ENCODE results near the gene BEND7. TPM values are rescaled to one million over a fixed set of nuclear protein-coding genes. Genes with fewer than 3 reads are reported as not detected.

The BEND7 gene
- total RNA-seq, 2 donors from 2014 or later, result 0.99 TPM; not detected in 1

DNA sequence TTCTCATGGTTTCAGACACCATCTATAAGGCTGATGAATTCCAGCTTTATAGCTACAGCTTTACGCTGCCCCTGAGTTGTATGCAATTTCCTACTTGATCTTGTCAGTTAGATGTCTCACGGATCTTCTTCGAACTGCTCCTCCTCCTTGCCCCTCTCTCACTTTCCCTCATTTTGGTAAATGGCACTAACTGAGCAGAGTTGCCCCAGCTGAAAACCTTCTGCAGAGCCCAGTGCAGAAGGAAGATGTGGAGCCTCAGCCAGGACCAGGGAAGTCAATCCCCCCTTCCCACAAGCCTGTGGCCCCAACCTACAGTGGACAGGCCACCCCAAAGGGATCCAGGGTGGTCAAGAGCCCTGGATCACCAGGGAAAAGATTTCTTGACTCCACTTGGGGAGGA is 131.8 kb downstream of the BEND7 start:
- Mint-ChIP-seq H3K27ac (no peak overlapping the region), H3K4me1 (ENCODE audit: low read depth) (no peaks in the 10 kb centered on the region), H3K4me3 (no peak overlapping the region), H3K27me3 (ENCODE audit: low read depth) (peaks cover 20% of the 10 kb centered on the region), H3K36me3 (ENCODE audit: insufficient read depth in 2 of 2) (no peaks in the 10 kb centered on the region), H3K9me3 (no peaks in the 10 kb centered on the region)
- ATAC-seq (replicated peaks in 1 of 2) (no peak), DNase-seq (no peak)

- no peak overlapping the region for H3K27ac Mint-ChIP-seq
- peaks cover 25% of the 10 kb centered on the region for H3K27me3 Mint-ChIP-seq (ENCODE audit: low read depth)
- DNase-seq (no peak), ATAC-seq (replicated peaks in 1 of 2) (no peak)
- H3K4me3 Mint-ChIP-seq, result no peak overlapping the region
- H3K36me3 Mint-ChIP-seq (ENCODE audit: insufficient read depth in 2 of 2), result no peaks in the 10 kb centered on the region
- no peaks in the 10 kb centered on the region for H3K9me3 Mint-ChIP-seq
- H3K4me1 Mint-ChIP-seq (ENCODE audit: low read depth), result no peaks in the 10 kb centered on the region
Measured at GRCh38 chr10:13396369-13396768, 132.4 kb downstream of the BEND7 start.

DNA sequence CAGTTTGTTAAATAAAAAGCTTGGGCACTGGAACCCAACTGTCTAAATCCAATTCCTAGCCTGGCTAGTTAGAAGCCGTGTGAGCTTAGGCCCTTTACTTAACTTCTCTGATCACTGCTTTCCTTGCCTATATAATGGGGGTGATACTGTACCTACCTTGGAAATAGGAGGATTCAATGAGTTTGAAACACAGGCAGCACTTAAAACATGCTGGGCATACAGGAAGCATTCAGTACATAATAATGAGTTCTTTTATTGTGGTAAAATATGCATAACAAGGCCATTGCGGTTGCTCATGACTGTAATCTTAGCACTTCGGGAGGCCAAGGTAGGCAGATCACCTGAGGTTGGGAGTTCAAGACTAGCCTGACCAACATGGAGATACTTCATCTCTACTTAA is 133.3 kb downstream of the BEND7 start:
- H3K9me3 Mint-ChIP-seq, result no peaks in the 10 kb centered on the region
- H3K27me3 Mint-ChIP-seq (ENCODE audit: low read depth), result peaks cover 25% of the 10 kb centered on the region
- no peak for ATAC-seq (replicated peaks in 1 of 2)
- H3K27ac Mint-ChIP-seq, result no peak overlapping the region
- no peak overlapping the region for H3K4me3 Mint-ChIP-seq
- no peaks in the 10 kb centered on the region for H3K36me3 Mint-ChIP-seq (ENCODE audit: insufficient read depth in 2 of 2)
- no peak for DNase-seq
- no peaks in the 10 kb centered on the region for H3K4me1 Mint-ChIP-seq (ENCODE audit: low read depth)

DNA sequence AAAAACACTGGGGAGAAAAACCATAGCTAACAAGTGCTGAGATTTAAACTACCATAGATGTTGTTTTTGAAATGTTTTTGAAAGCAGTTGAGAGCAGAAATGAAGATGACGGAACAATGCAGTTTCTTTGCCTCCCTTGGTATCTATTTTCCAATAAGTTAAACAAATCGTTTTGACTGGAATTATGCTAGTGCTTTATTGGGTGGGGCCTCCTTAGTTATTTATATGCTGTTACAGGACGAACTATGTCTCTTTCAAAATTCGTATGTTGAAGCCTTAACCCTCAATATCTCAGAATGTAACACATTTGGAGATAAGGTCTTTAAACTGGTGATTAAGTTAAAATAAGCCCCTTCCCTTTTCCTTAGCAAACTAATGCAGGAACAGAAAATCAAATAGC is 135.2 kb downstream of the BEND7 start:
- no peak for ATAC-seq (replicated peaks in 1 of 2)
- Mint-ChIP-seq H3K27ac (no peak overlapping the region), H3K4me3 (no peak overlapping the region), H3K36me3 (ENCODE audit: insufficient read depth in 2 of 2) (no peaks in the 10 kb centered on the region), H3K4me1 (ENCODE audit: low read depth) (no peaks in the 10 kb centered on the region), H3K9me3 (no peaks in the 10 kb centered on the region), H3K27me3 (ENCODE audit: low read depth) (peaks cover 17% of the 10 kb centered on the region)
- no peak for DNase-seq

GRCh38 chr10:13392701-13393100 is 136.1 kb downstream of the BEND7 start:
- H3K4me1 Mint-ChIP-seq (ENCODE audit: low read depth), result no peaks in the 10 kb centered on the region
- DNase-seq (no peak), ATAC-seq (replicated peaks in 1 of 2) (no peak)
- H3K4me3 Mint-ChIP-seq, result no peak overlapping the region
- H3K27me3 Mint-ChIP-seq (ENCODE audit: low read depth), result peaks cover 17% of the 10 kb centered on the region
- H3K9me3 Mint-ChIP-seq, result no peaks in the 10 kb centered on the region
- H3K36me3 Mint-ChIP-seq (ENCODE audit: insufficient read depth in 2 of 2), result no peaks in the 10 kb centered on the region
- H3K27ac Mint-ChIP-seq, result no peak overlapping the region

Other genes with a start within 250 kb of the BEND7 start
- gene PHYH, start 228.9 kb downstream of the BEND7 start, total RNA-seq, result 10 to 100 TPM; 12.8 to 14.1 TPM
- gene SEPHS1, start 180.7 kb downstream of the BEND7 start, total RNA-seq, result 10 to 100 TPM; 44.7 to 48.8 TPM
- 10 to 100 TPM; 20.6 to 24.7 TPM for gene PRPF18, start 58.0 kb upstream of the BEND7 start, total RNA-seq

All from activated T-cell treated with anti-CD3 and anti-CD28 coated beads, Interleukin-2, amount 50 U/mL, for 72 hours (primary cell).